ENCODE data around the gene KRTAP10-11.

DNA sequence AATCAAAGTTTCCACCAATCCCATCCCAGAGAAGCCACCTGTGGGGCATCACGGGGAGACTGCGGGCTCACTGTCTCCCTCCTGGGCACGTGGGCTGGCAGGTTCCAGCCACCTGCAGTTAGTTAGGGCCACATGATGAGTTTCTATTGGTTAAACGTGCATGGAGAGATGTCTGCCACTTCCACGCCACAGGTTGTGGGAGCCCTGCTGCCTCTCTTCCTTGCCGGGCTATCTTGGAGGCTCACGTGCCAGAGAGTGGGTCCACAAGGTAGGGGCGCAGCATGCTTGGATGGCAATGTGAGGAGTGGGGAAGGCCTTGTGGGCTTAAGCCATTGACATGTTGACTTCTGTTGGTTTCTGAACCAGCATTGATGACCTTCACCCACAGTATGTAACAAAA, 42.3 kb upstream of the KRTAP10-11 start:
- TF ChIP-seq, protein P1, sequence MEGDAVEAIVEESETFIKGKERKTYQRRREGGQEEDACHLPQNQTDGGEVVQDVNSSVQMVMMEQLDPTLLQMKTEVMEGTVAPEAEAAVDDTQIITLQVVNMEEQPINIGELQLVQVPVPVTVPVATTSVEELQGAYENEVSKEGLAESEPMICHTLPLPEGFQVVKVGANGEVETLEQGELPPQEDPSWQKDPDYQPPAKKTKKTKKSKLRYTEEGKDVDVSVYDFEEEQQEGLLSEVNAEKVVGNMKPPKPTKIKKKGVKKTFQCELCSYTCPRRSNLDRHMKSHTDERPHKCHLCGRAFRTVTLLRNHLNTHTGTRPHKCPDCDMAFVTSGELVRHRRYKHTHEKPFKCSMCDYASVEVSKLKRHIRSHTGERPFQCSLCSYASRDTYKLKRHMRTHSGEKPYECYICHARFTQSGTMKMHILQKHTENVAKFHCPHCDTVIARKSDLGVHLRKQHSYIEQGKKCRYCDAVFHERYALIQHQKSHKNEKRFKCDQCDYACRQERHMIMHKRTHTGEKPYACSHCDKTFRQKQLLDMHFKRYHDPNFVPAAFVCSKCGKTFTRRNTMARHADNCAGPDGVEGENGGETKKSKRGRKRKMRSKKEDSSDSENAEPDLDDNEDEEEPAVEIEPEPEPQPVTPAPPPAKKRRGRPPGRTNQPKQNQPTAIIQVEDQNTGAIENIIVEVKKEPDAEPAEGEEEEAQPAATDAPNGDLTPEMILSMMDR (IDR thresholded peaks at IDR 0.05), result no peak
- TF ChIP-seq CHD2 (IDR thresholded peaks at IDR 0.05; ENCODE audit: low read length, partially characterized antibody) (no peak), EP300 (IDR thresholded peaks at IDR 0.05; ENCODE audit: borderline replicate concordance in 1 of 2, low read depth in 1 of 2, low read length in 1 of 2) (no peak), RAD21 (IDR thresholded peaks at IDR 0.05; ENCODE audit: low read length) (no peak), FOXJ3 (CRISPR knock-in tag; IDR thresholded peaks at IDR 0.05) (no peak), SIN3A (IDR thresholded peaks at IDR 0.05; ENCODE audit: borderline replicate concordance, low read depth, low read length) (no peak), GABPA (IDR thresholded peaks at IDR 0.05; ENCODE audit: low read depth) (no peak), POLR2AphosphoS5 (IDR thresholded peaks at IDR 0.05; ENCODE audit: low read depth, low read length) (no peak), EZH2phosphoT487 (IDR thresholded peaks at IDR 0.05; ENCODE audit: borderline replicate concordance, low read depth) (no peak), TAF1 (IDR thresholded peaks at IDR 0.05; ENCODE audit: borderline replicate concordance, low read depth, low read length) (no peak), MXI1 (IDR thresholded peaks at IDR 0.05; ENCODE audit: low read depth, low read length) (no peak), NFIC (IDR thresholded peaks at IDR 0.05; ENCODE audit: borderline replicate concordance) (no peak)
- TF ChIP-seq, protein P2, sequence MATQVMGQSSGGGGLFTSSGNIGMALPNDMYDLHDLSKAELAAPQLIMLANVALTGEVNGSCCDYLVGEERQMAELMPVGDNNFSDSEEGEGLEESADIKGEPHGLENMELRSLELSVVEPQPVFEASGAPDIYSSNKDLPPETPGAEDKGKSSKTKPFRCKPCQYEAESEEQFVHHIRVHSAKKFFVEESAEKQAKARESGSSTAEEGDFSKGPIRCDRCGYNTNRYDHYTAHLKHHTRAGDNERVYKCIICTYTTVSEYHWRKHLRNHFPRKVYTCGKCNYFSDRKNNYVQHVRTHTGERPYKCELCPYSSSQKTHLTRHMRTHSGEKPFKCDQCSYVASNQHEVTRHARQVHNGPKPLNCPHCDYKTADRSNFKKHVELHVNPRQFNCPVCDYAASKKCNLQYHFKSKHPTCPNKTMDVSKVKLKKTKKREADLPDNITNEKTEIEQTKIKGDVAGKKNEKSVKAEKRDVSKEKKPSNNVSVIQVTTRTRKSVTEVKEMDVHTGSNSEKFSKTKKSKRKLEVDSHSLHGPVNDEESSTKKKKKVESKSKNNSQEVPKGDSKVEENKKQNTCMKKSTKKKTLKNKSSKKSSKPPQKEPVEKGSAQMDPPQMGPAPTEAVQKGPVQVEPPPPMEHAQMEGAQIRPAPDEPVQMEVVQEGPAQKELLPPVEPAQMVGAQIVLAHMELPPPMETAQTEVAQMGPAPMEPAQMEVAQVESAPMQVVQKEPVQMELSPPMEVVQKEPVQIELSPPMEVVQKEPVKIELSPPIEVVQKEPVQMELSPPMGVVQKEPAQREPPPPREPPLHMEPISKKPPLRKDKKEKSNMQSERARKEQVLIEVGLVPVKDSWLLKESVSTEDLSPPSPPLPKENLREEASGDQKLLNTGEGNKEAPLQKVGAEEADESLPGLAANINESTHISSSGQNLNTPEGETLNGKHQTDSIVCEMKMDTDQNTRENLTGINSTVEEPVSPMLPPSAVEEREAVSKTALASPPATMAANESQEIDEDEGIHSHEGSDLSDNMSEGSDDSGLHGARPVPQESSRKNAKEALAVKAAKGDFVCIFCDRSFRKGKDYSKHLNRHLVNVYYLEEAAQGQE (IDR thresholded peaks at IDR 0.05; ENCODE audit: low read depth, low read length), result no peak
- TF ChIP-seq, protein P3, sequence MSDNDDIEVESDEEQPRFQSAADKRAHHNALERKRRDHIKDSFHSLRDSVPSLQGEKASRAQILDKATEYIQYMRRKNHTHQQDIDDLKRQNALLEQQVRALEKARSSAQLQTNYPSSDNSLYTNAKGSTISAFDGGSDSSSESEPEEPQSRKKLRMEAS (IDR thresholded peaks at IDR 0.05; ENCODE audit: low read depth), result no peak

Data from SK-N-SH (cell line).